Measurements from ENCODE around the gene ZNF621.
"Not testable (repeated sequence)": the region's sequence is repeated elsewhere in the genome, so short reads cannot be mapped to it uniquely, and the experiment has no call there.

ZNF621 gene

DNA sequence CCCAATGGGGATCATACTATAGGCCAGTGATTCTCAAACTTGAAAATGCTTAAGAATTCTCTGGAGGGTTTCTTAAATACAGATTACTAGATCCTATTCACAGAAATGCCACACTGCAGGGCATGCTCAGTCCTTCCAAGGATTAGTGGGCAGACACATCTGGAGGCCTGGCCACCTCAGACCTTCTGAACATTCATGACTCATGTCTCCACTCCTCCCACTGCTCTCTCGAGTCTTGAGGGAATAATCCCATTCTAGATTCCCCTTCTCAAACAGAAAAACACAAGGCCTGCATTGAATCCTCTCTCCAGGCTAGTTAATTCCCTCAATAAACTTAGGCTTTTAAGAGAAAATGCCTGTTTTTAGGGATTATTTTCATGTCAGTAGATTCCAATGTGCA is 22.1 kb downstream of the ZNF621 start:
- no peak overlapping the region for H3K4me3 ChIP-seq (ENCODE audit: low read length)
- H3K9me3 ChIP-seq (ENCODE audit: insufficient read depth, low read depth, low read length) = peaks cover 5% of the 10 kb centered on the region; the same call in 1 of the 2 replicates
- no peaks in the 10 kb centered on the region; the same call in 1 of the 2 replicates for H3K4me1 ChIP-seq (ENCODE audit: insufficient read depth, low read length)
- no peak overlapping the region for H3K9ac ChIP-seq (ENCODE audit: low read depth, low read length)
- WGBS = 61% methylated on average over 1 of the region's 1 CpG
- H3K27me3 ChIP-seq (ENCODE audit: insufficient read depth, low read length) = no peaks in the 10 kb centered on the region
- no peaks in the 10 kb centered on the region for H3K36me3 ChIP-seq (ENCODE audit: insufficient read depth, low read length)
- H3K27ac ChIP-seq (ENCODE audit: low read depth, low read length) = no peak overlapping the region

DNA sequence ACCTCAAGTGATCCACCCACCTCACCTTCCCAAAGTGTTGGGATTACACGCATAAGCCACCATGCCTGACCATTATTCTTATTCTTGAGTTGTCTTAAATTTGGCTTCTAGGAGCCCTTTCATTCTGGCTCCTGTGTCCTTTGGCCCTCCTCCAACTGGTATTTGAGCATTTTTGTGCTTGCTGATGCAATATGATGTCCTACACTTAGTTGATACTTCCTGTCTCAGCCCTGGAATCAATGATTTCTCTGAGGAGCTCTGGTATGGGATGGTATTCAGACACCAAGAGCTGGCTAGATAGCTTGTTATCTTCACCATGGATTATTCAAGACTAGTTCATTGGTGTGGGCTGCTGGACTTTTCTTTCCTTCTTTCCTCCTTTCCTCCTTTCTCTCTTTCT is 25.4 kb downstream of the ZNF621 start:
- H3K36me3 ChIP-seq (ENCODE audit: insufficient read depth, low read length) = no peaks in the 10 kb centered on the region
- H3K9me3 ChIP-seq (ENCODE audit: insufficient read depth, low read depth, low read length) = peaks cover 5% of the 10 kb centered on the region; the same call in 1 of the 2 replicates
- no peak overlapping the region for H3K4me3 ChIP-seq (ENCODE audit: low read length)
- H3K4me1 ChIP-seq (ENCODE audit: insufficient read depth, low read length) = no peaks in the 10 kb centered on the region; the same call in 1 of the 2 replicates
- H3K27ac ChIP-seq (ENCODE audit: low read depth, low read length) = no peak overlapping the region
- H3K9ac ChIP-seq (ENCODE audit: low read depth, low read length) = no peak overlapping the region
- no peaks in the 10 kb centered on the region for H3K27me3 ChIP-seq (ENCODE audit: insufficient read depth, low read length)
- 89% methylated on average over 1 of the region's 1 CpG for WGBS

DNA sequence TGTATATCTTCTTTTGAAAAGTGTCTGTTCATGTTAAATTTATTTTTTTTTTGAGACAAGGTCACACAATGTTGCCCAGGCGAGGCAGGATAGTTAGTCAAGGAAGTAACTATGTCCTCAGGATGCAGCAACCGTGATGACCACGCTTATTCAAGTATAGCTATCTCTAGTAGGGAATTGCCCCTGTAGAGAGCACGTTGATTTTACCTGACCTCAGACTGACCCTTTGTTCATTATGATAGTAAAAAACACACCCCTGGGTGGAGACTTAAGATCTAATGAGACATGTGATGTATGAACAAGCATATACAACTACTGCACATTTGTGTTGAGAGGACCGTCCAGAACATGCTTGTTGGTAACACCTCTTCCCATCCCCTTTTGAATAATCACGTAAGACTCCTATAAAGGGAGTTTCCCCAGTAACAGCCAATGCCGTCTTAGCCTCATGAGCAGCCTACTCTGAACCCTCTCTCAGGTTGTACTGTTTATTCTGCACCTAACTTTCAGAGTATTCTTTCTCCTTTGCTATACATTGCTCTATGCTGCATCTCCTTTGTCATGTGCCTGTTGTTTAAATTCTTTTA is 32.9 kb downstream of the ZNF621 start:
- Histone ChIP-seq H3K27me3 (ENCODE audit: insufficient read depth, low read length) (no peaks in the 10 kb centered on the region), H3K9me3 (ENCODE audit: insufficient read depth, low read depth, low read length) (peaks cover 16% of the 10 kb centered on the region), H3K36me3 (ENCODE audit: insufficient read depth, low read length) (no peaks in the 10 kb centered on the region), H3K4me3 (ENCODE audit: low read length) (no peak overlapping the region), H3K4me1 (ENCODE audit: insufficient read depth, low read length) (no peaks in the 10 kb centered on the region), H3K9ac (ENCODE audit: low read depth, low read length) (no peak overlapping the region), H3K27ac (ENCODE audit: low read depth, low read length) (no peak overlapping the region)
- 92% methylated on average over 7 of the region's 7 CpGs for WGBS

DNA sequence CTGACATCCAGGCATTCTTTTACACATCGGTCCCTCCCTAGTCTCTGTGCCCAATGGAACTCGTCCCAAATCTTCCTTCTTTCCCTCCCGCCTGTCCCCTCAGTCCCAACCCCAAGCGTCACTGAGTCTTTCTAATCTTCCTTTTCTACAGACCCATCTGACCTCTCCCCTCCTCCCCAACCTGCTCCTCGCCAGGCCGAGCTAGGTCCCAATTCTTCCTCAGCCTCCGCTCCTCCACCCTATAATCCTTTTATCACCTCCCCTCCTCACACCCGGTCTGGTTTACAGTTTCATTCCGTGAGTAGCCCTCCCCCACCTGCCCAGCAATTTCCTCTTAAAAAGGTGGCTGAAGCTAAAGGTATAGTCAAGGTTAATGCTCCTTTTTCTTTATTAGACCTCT is 37.7 kb downstream of the ZNF621 start:
- H3K27ac ChIP-seq (ENCODE audit: low read depth, low read length); H3K9ac ChIP-seq (ENCODE audit: low read depth, low read length); H3K36me3 ChIP-seq (ENCODE audit: insufficient read depth, low read length); H3K27me3 ChIP-seq (ENCODE audit: insufficient read depth, low read length); H3K4me3 ChIP-seq (ENCODE audit: low read length): not testable (repeated sequence)
- Histone ChIP-seq H3K9me3 (ENCODE audit: insufficient read depth, low read depth, low read length) (peaks cover 16% of the 10 kb centered on the region), H3K4me1 (ENCODE audit: insufficient read depth, low read length) (peaks cover 11% of the 10 kb centered on the region; the same call in 1 of the 2 replicates)
- WGBS = 84% methylated on average over 9 of the region's 9 CpGs

DNA sequence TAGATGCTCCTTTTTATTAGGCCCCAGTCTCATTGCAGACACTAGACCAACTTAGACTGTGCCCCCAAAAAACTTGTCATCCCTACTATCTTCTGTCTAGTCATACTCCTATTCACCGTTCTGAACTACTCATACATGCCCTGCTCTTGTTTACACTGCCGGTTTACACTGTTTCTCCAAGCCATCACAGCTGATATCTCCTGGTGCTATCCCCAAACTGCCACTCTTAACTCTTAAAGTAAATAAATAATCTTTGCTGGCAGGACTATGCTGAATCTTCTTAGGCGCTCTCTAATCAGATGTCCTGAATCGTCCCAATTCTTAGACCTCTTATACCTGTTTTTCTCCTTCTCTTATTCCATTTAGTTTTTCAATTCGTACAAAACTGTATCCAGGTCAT is 40.9 kb downstream of the ZNF621 start:
- Histone ChIP-seq H3K4me1 (ENCODE audit: insufficient read depth, low read length) (peaks cover 11% of the 10 kb centered on the region; the same call in 1 of the 2 replicates), H3K9me3 (ENCODE audit: insufficient read depth, low read depth, low read length) (peaks cover 22% of the 10 kb centered on the region)
- not testable (repeated sequence) for H3K27me3 ChIP-seq (ENCODE audit: insufficient read depth, low read length); H3K36me3 ChIP-seq (ENCODE audit: insufficient read depth, low read length); H3K4me3 ChIP-seq (ENCODE audit: low read length); H3K27ac ChIP-seq (ENCODE audit: low read depth, low read length); H3K9ac ChIP-seq (ENCODE audit: low read depth, low read length)
- WGBS = 81% methylated on average over 5 of the region's 5 CpGs

DNA sequence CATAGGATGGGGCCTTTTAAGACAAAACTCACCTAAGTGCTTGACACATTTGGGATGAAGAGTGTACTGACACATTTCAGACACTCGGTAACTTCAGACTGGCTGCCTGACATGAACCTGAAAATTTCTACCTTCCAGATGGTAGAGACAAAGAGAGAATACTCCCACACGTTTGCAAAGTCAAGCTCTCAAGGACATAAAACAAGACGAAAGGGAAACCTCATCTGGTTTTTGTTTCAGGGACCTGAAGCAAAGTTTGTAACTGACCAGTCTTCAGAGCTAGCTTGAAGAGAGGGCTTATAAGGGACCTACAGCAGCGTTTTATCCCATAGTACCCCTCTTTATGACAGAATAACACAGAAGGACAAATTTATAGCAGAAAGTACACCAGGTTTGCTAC is 41.9 kb downstream of the ZNF621 start:
- no peak overlapping the region for H3K27ac ChIP-seq (ENCODE audit: low read depth, low read length)
- H3K9me3 ChIP-seq (ENCODE audit: insufficient read depth, low read depth, low read length) = peaks cover 19% of the 10 kb centered on the region
- no peaks in the 10 kb centered on the region for H3K27me3 ChIP-seq (ENCODE audit: insufficient read depth, low read length)
- no peaks in the 10 kb centered on the region for H3K36me3 ChIP-seq (ENCODE audit: insufficient read depth, low read length)
- WGBS = 59% methylated on average over 4 of the region's 4 CpGs
- H3K4me1 ChIP-seq (ENCODE audit: insufficient read depth, low read length) = peaks cover 11% of the 10 kb centered on the region; the same call in 1 of the 2 replicates
- no peak overlapping the region for H3K4me3 ChIP-seq (ENCODE audit: low read length)
- H3K9ac ChIP-seq (ENCODE audit: low read depth, low read length) = no peak overlapping the region

DNA sequence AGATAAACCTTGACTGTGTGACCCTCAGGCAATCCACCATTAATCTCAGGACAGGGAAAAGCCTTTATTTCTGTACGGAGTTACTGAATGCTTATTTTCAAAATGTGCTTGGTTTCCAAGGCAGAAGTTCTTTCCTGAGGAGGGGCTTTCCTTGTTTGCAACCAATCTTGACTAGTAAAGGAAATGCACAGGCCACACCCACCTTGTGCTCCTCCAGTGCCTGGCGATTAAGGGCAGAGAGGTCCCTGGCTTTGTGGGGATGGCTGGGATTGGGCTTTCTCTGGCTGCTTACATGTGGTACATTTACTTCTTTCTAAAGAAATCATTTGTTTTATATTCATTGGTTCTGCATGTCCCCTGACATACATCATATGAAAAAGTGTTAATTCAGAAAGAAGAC is 47.8 kb downstream of the ZNF621 start:
- Histone ChIP-seq H3K27ac (ENCODE audit: low read depth, low read length) (no peak overlapping the region), H3K4me3 (ENCODE audit: low read length) (no peak overlapping the region), H3K9ac (ENCODE audit: low read depth, low read length) (no peak overlapping the region), H3K36me3 (ENCODE audit: insufficient read depth, low read length) (no peaks in the 10 kb centered on the region), H3K27me3 (ENCODE audit: insufficient read depth, low read length) (no peaks in the 10 kb centered on the region), H3K4me1 (ENCODE audit: insufficient read depth, low read length) (peaks cover 5% of the 10 kb centered on the region; the same call in 1 of the 2 replicates), H3K9me3 (ENCODE audit: insufficient read depth, low read depth, low read length) (peaks cover 16% of the 10 kb centered on the region)
- 85% methylated on average over 2 of the region's 2 CpGs for WGBS

DNA sequence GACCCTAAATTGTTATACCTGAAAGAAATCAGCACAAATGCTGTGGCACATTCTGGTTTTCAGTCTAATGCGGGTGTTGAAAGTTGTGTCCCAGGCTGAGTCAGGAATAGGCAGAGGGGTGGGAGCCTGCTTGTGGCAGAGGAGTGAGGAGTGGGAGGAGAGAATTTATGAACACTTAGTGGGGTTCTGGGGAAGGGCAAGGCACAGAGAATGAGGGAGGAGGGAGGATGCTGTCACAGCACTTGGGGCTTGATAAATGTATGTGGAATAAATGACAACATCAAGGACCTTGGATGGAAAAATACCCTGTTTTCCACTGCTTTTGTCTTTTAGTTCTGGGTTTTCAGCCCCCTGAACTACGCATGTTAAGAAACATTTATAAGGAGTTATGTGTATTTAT is 49.3 kb downstream of the ZNF621 start:
- H3K9me3 ChIP-seq (ENCODE audit: insufficient read depth, low read depth, low read length) = peaks cover 8% of the 10 kb centered on the region; the same call in 1 of the 2 replicates
- H3K4me3 ChIP-seq (ENCODE audit: low read length) = no peak overlapping the region
- WGBS = 92% methylated on average over 2 of the region's 2 CpGs

DNA sequence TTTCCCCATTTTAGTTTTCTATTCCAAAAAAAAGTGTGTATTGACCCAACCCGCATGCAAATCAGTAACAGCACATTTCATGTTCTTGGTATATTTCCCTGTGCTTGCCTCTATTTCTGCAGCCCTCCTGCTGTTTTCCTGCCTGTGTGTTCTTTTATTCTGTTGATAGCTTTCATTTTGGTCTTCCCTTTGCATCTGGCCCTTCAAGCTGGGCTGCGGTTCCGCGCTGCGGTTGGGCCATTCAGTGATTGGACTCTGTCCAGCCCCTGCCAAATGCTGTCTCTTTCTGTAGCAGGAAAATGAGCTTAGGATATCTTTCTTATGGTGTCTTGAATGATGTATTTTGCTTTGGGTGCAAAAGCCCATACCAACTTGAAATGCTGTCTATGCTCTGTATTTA is 49.9 kb downstream of the ZNF621 start:
- Histone ChIP-seq H3K27me3 (ENCODE audit: insufficient read depth, low read length) (no peaks in the 10 kb centered on the region), H3K36me3 (ENCODE audit: insufficient read depth, low read length) (no peaks in the 10 kb centered on the region), H3K4me1 (ENCODE audit: insufficient read depth, low read length) (peaks cover 5% of the 10 kb centered on the region; the same call in 1 of the 2 replicates), H3K27ac (ENCODE audit: low read depth, low read length) (no peak overlapping the region), H3K9me3 (ENCODE audit: insufficient read depth, low read depth, low read length) (0 out of 2 replicates have a peak, but pooled peaks cover 2% of the 10 kb centered on the region), H3K4me3 (ENCODE audit: low read length) (no peak overlapping the region), H3K9ac (ENCODE audit: low read depth, low read length) (no peak overlapping the region)
- WGBS = 92% methylated on average over 5 of the region's 5 CpGs

More for the DNA sequence above, 49.3 kb downstream of the ZNF621 start:
- no peak overlapping the region for H3K9ac ChIP-seq (ENCODE audit: low read depth, low read length)
- no peaks in the 10 kb centered on the region for H3K36me3 ChIP-seq (ENCODE audit: insufficient read depth, low read length)
- no peak overlapping the region for H3K27ac ChIP-seq (ENCODE audit: low read depth, low read length)
- H3K27me3 ChIP-seq (ENCODE audit: insufficient read depth, low read length) = no peaks in the 10 kb centered on the region
- H3K4me1 ChIP-seq (ENCODE audit: insufficient read depth, low read length) = peaks cover 5% of the 10 kb centered on the region; the same call in 1 of the 2 replicates

DNA sequence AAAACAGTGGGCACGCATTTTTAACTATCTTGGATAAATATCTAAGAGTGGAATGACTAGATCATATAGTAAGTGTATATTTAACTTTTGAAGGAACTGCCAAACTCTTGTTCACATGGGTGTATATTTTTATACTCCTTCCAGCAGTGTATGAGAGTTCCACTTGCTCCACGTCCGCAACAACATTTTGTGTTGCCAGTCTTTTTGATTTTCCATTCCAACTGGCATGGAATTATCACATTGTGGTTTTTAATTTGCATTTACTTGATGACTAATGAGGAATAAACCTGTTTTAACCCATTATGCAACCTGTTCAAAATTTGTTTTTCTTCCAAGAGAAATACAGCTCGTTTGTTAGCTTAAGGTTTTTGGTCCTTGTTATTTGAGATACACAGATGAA is 51.6 kb downstream of the ZNF621 start:
- no peaks in the 10 kb centered on the region for H3K27me3 ChIP-seq (ENCODE audit: insufficient read depth, low read length)

DNA sequence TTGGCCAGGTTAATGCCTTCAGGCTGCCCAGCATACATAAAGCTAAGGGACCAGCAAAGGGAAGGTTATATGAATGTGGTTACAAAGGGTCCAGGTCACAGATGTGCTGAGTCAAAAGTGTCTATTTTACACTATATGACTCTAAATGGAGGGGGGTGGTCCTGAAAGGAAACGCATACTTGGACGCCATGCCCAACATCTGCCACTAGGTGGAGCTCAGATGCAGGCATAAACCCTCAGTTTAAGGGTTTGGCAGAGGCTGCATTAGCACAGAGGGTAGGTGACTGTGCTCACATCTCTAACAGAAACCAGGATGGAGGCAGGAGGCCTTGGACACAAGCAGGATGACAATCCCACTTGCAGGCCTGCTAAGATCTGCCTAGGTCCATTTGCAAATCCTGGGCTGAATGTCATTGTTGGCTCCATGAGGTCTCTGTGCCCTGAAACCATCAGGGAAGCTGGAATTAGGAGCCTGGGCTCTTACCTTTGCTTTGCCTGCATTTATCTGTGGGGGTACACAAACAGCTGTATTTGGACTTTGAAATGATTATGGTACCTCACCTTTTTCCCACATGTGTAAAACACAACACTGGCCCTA is 55.8 kb downstream of the ZNF621 start:
- H3K27ac ChIP-seq (ENCODE audit: low read depth, low read length) = no peak overlapping the region
- WGBS = 0% methylated on average over 2 of the region's 2 CpGs
- H3K36me3 ChIP-seq (ENCODE audit: insufficient read depth, low read length) = no peaks in the 10 kb centered on the region
- H3K4me3 ChIP-seq (ENCODE audit: low read length) = no peak overlapping the region
- H3K27me3 ChIP-seq (ENCODE audit: insufficient read depth, low read length) = no peaks in the 10 kb centered on the region
- H3K4me1 ChIP-seq (ENCODE audit: insufficient read depth, low read length) = peaks cover 9% of the 10 kb centered on the region
- H3K9ac ChIP-seq (ENCODE audit: low read depth, low read length) = no peak overlapping the region
- H3K9me3 ChIP-seq (ENCODE audit: insufficient read depth, low read depth, low read length) = no peaks in the 10 kb centered on the region

More for the DNA sequence above, 51.6 kb downstream of the ZNF621 start:
- Histone ChIP-seq H3K4me3 (ENCODE audit: low read length) (no peak overlapping the region), H3K9me3 (ENCODE audit: insufficient read depth, low read depth, low read length) (no peaks in the 10 kb centered on the region), H3K27ac (ENCODE audit: low read depth, low read length) (no peak overlapping the region), H3K9ac (ENCODE audit: low read depth, low read length) (no peak overlapping the region), H3K4me1 (ENCODE audit: insufficient read depth, low read length) (peaks cover 5% of the 10 kb centered on the region; the same call in 1 of the 2 replicates), H3K36me3 (ENCODE audit: insufficient read depth, low read length) (no peaks in the 10 kb centered on the region)
- 91% methylated on average over 3 of the region's 4 CpGs for WGBS

All from HUES64 (cell line).